SIG-M5 treated with dmso at 0.1 percent for 504 hours (cell line): Measurements from ENCODE around the gene DENND1A.
A peak's percentile ranks its signal among the peaks of the same experiment; 100 is the strongest.
"Not testable (repeated sequence)": the region's sequence is repeated elsewhere in the genome, so short reads cannot be mapped to it uniquely, and the experiment has no call there.

Experiments used
- DNase-seq: peaks from one replicate; lab custom pipeline; 2025; ENCODE audit not compliant: unreplicated experiment; lab: John Stamatoyannopoulos, UW

The DENND1A gene

GRCh38 chr9:123947326-123947725 is 17.4 kb upstream of the DENND1A start:
- no peak for DNase-seq

GRCh38 chr9:123946101-123946821 is 16.3 kb upstream of the DENND1A start:
- DNase-seq = no peak

- no peak for DNase-seq
These were observed 15.6 kb upstream of the DENND1A start for GRCh38 chr9:123945532-123945931.

- not testable (repeated sequence) for DNase-seq
These were observed 14.5 kb upstream of the DENND1A start for GRCh38 chr9:123944464-123944863.

- DNase-seq = no peak
These were observed 13.7 kb upstream of the DENND1A start for GRCh38 chr9:123943671-123944070.

GRCh38 chr9:123942542-123942941 is 12.6 kb upstream of the DENND1A start:
- DNase-seq = no peak

GRCh38 chr9:123941524-123942070 is 11.7 kb upstream of the DENND1A start:
- DNase-seq = no peak

GRCh38 chr9:123940721-123941523 is 11.0 kb upstream of the DENND1A start:
- DNase-seq = no peak

GRCh38 chr9:123938401-123938800 is 8.5 kb upstream of the DENND1A start:
- DNase-seq = no peak

- not testable (repeated sequence) for DNase-seq
These were observed 6.6 kb upstream of the DENND1A start for GRCh38 chr9:123936575-123936974.

GRCh38 chr9:123933440-123934212 is 3.7 kb upstream of the DENND1A start:
- peak; percentile 23 for DNase-seq

GRCh38 chr9:123929177-123929869 is 603 bp downstream of the DENND1A start:
- no peak for DNase-seq

- DNase-seq = no peak
These were observed 1.3 kb downstream of the DENND1A start for GRCh38 chr9:123928533-123929176.

GRCh38 chr9:123927625-123928532 is 2.0 kb downstream of the DENND1A start:
- peak; percentile 95 for DNase-seq

- no peak for DNase-seq
These were observed 3.0 kb downstream of the DENND1A start for GRCh38 chr9:123926941-123927340.

- peak; percentile 83 for DNase-seq
These were observed 4.1 kb downstream of the DENND1A start for GRCh38 chr9:123925819-123926218.

- no peak for DNase-seq
These were observed 4.8 kb downstream of the DENND1A start for GRCh38 chr9:123925161-123925560.

GRCh38 chr9:123924727-123925126 is 5.2 kb downstream of the DENND1A start:
- no peak for DNase-seq

GRCh38 chr9:123923884-123924283 is 6.0 kb downstream of the DENND1A start:
- DNase-seq = no peak
